Fibroblast of skin of right biceps (primary cell): Measurements from ENCODE around the gene CCNG2.
"Not testable (repeated sequence)": the region's sequence is repeated elsewhere in the genome, so short reads cannot be mapped to it uniquely, and the experiment has no call there.

Source experiments
- DNase-seq: peaks from one replicate; pipeline ENCODE4 v3.0.0-alpha.2; 2013

CCNG2 gene, protein sequence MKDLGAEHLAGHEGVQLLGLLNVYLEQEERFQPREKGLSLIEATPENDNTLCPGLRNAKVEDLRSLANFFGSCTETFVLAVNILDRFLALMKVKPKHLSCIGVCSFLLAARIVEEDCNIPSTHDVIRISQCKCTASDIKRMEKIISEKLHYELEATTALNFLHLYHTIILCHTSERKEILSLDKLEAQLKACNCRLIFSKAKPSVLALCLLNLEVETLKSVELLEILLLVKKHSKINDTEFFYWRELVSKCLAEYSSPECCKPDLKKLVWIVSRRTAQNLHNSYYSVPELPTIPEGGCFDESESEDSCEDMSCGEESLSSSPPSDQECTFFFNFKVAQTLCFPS

GRCh38 chr4:77156912-77157858 lies at the start of gene CCNG2:
CCNG2 (plus strand) TSS chr4:77157207; CDS start chr4:77158533, 1,326 bp downstream.
- DNase-seq, result peak; percentile 97

GRCh38 chr4:77110730-77111129 lies 46.3 kb upstream of the CCNG2 start:
- no peak for DNase-seq

DNA sequence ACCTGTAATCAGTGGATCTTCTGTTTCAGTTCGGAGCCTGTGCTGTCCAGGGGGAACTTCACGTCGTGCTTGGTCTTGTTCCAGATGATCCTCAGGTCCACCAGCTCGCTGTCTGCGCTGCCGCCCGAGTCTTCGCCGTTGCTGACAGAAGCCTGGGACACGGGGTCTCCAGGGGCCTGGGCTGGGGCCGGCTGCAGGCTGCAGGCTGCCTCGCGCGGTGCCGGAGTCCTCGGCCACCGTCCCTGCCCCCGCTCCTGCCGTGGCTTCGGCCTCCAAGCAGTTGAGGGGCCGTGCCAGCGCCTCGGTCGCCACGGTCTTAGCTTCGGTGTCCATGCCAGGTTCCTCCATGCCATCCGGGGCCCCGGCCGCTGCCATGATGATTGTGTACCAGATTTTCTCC lies 43.9 kb upstream of the CCNG2 start:
- no peak for DNase-seq

- DNase-seq, result no peak
These were observed 39.3 kb upstream of the CCNG2 start for GRCh38 chr4:77117721-77118120.

DNA sequence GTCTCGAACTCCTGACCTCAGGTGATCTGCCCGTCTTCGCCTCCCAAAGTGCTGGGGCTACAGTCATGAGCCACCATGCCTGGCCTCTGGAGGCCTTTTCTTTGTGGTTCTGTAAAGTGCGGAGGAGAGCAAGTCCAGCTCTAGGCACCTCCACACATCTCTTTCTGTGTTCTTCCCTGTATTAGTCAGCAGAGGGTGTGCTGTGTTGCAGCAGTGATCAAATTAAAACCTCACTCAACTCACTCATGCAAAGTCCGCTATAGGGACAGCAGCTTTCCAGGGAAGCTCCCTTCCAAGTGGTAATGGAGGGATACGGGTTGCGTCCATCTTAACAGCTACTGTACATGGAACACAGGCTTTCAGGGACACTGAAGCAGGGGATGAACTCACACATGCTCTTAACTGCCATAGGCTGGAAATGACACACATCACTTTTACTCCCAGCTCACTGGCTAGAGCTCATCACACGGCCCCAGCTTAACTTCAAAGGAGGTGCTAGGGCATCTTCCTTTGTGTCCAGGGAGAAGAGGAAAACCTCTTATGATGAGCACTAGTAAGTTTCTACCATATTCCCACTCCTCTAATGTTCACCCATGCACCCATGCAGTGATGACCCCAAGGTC lies 36.0 kb upstream of the CCNG2 start:
- DNase-seq, result no peak

DNA sequence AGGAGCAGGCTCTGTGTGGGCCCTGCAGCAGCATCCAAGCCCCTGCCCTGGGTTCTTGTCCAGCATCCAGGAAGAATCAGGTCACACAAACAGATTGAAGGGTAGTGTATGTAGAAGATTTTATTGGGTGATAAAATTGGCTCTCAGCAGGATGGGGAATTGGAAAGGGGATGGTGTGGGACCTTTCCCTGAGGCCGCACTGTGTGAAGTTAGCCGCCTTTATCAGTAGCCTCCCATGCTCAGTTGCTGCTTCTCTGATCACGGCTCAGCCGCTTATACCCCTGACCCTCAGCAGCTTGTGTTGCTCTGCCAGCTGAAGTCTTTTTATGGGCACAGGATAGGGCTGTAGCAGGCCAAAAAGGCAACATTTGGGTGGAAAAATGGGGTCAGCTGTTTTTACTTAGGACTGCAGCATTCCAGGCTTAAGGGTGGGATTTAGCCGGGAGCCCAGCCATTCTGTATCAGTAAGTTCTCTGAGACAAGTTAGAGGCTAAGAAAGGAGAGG lies 35.2 kb upstream of the CCNG2 start:
- no peak for DNase-seq

DNA sequence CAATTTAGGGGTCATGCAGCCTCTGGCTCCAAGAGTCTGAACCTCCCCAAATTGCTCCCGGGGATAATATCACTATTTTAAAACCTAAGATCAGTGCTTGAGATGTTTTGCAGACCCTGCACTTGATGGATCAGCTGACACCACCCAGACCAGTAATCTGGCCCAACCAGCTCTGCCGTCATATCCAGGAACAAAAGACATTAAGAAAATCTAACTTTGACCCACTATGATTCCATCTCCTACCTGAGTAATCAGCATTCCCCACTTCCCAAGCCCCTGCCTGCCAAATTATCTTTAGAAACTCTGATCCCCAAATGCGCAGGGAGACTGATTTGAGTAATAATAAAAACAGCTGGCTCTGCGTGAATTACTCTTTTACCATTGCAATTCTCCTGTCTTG lies 34.4 kb upstream of the CCNG2 start:
- DNase-seq, result no peak

GRCh38 chr4:77123411-77123810 lies 33.6 kb upstream of the CCNG2 start:
- no peak for DNase-seq

- DNase-seq, result no peak
These were observed 32.4 kb upstream of the CCNG2 start for GRCh38 chr4:77124576-77124975.

- no peak for DNase-seq
These were observed 31.0 kb upstream of the CCNG2 start for GRCh38 chr4:77125961-77126360.

- no peak for DNase-seq
These were observed 30.2 kb upstream of the CCNG2 start for GRCh38 chr4:77126809-77127208.

- DNase-seq, result no peak
These were observed 29.8 kb upstream of the CCNG2 start for GRCh38 chr4:77127215-77127614.

DNA sequence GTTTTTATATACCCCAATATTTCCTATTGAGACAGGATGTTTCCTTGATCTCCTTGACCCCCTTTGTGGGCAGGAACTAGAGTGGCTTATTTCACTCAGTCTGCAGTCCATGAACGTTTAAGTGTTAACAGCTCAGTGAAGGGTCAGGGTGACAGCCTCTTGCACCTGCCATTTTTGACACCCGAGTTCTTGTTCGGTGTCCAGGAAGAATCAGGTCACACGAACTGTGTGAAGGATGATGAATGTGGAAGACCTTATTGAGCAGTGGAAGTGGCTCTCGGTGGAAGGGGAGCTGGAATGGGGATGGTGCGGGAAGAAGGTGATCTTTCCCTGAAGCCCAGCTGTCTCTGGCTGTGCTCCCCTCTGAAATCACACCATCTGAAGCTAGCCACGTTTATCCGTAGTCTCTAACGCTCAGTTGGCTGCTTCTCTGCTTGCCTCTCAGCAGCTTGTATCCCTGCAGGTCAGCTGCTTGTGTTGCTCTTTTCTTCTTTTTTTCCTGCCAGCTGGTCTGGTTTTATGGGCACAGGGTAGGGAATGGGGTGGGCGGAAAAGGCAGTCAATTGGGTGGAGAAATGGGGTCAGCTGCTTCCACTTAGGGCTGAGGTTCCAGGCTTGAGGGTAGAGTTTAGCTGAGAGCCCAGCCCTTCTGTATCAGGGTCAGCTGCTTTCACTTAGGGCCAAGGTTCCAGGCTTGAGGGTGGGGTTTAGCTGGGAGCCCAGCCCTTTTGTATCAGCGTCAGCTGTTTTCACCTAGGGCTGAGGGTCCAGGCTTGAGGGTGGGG lies 29.0 kb upstream of the CCNG2 start:
- no peak for DNase-seq

- DNase-seq, result no peak
These were observed 24.2 kb upstream of the CCNG2 start for GRCh38 chr4:77132652-77133312.

GRCh38 chr4:77137448-77137847 lies 19.6 kb upstream of the CCNG2 start:
- DNase-seq, result not testable (repeated sequence)

- DNase-seq, result no peak
These were observed 14.9 kb upstream of the CCNG2 start for GRCh38 chr4:77141964-77142645.

GRCh38 chr4:77142646-77143028 lies 14.4 kb upstream of the CCNG2 start:
- DNase-seq, result no peak

DNA sequence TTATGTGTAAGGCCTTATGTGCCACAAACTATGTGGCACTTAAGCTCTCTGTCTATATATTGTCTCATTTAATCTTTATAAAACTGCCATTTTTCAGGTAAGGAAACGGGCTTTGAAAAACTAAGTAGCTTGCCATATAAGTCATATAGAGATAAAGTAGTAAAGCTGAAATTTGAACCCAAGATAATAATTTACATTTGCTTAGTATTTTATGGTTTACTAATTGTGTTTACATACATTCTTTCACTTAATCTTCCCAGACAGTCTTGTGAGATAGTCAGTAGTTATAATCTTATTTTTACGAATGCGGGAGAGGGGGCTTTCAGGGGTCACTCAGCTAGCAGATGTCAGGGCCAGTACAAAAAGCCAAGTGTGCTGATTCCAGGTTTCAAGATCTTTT lies 13.9 kb upstream of the CCNG2 start:
- no peak for DNase-seq

- no peak for DNase-seq
These were observed 11.2 kb upstream of the CCNG2 start for GRCh38 chr4:77145842-77146185.

DNA sequence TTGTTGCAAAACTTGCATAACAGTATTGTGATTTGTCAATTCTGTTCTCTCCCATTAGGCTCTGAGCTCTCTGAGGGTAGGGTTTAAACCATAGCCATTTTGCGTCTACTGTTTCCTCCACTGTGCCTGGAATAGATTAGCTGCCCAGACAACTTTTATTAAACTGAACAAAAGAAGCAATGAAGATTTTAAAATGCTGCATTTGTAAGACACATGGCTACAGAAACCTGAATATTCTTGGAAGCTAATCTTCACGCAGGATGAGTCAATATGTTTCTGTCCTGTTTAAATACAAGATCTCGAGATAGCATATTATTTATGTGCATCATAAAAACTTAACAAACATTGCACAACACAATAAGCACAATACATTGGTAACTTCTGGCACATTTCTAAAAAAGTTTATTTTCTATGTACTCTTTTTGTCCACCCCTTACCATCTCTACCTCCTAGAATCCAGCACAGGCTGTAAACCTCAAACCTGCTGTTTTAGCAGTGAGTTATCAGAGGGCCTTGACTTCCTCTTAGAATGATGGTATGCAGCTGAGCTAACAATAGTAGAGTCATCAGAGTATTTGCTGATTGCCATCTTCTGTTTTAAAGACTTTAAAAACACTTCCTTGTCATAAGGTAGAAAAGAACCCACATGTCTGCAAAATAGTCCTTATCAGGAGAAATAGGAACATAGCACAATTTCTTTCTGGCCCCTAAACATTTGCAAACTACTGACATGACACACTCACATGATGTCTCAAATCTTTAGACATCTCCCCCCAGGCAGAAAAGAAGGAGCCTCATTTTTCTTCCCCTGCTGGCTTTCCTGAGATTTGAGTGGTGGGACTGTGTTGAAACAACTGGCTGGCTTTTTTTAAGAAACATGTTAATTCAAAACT lies 10.6 kb upstream of the CCNG2 start:
- DNase-seq, result peak; percentile 38
